ENCODE data around the gene ADAM10. TPM values are rescaled to one million over a fixed set of nuclear protein-coding genes. Genes with fewer than 3 reads are reported as not detected.

ADAM10 gene
- total RNA-seq, 1 donor from 2014 or later, result 125 TPM

DNA sequence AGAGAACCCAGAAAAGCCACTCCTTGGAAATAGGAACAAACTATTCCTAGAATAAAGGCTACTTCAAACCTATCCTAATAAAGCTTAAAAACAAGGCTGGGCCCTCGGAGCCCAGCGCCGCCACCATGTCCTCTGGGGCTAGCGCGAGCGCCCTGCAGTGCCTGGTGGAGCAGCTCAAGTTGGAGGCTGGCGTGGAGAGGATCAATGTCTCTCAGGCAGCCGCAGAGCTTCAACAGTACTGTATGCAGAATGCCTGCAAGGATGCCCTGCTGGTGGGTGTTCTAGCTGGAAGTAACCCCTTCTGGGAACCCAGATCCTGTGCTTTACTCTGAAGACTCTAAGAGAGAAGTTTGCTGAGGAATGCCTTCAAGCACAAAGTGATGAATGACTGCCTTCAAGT lies 63.2 kb downstream of the ADAM10 start:
- Mint-ChIP-seq H3K27ac (ENCODE audit: unreplicated experiment) (no peak overlapping the region), H3K36me3 (ENCODE audit: low read depth) (no peaks in the 10 kb centered on the region), H3K27me3 (ENCODE audit: low read depth) (no peaks in the 10 kb centered on the region), H3K9me3 (no peaks in the 10 kb centered on the region), H3K4me3 (no peak overlapping the region), H3K4me1 (peaks cover 15% of the 10 kb centered on the region)
- TF ChIP-seq, protein P1, sequence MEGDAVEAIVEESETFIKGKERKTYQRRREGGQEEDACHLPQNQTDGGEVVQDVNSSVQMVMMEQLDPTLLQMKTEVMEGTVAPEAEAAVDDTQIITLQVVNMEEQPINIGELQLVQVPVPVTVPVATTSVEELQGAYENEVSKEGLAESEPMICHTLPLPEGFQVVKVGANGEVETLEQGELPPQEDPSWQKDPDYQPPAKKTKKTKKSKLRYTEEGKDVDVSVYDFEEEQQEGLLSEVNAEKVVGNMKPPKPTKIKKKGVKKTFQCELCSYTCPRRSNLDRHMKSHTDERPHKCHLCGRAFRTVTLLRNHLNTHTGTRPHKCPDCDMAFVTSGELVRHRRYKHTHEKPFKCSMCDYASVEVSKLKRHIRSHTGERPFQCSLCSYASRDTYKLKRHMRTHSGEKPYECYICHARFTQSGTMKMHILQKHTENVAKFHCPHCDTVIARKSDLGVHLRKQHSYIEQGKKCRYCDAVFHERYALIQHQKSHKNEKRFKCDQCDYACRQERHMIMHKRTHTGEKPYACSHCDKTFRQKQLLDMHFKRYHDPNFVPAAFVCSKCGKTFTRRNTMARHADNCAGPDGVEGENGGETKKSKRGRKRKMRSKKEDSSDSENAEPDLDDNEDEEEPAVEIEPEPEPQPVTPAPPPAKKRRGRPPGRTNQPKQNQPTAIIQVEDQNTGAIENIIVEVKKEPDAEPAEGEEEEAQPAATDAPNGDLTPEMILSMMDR (conservative IDR thresholded peaks at IDR 0.05), result no peak
- DNase-seq (ENCODE audit: low read depth, low spot score), result no peak

DNA sequence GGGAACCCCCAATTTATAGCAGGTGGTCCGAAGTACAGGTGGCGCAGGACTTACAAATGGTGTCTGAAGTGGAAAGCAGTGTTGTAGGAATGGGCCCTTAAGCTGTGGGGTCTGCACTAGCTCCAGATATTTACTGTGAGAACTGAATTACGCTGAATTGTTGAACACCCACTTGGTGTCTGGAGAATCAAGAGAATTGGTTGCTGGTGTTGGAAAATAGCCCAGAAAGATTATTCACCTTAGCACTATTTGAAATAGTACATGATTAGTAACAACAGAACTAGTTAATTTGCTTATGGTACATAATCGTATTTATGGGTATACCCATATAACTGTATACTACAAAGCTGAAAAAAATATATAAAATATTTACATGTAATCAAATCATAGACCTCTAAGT lies 64.8 kb downstream of the ADAM10 start:
- H3K9me3 Mint-ChIP-seq, result no peaks in the 10 kb centered on the region
- H3K27ac Mint-ChIP-seq (ENCODE audit: unreplicated experiment), result no peak overlapping the region
- H3K4me1 Mint-ChIP-seq, result peaks cover 15% of the 10 kb centered on the region
- no peaks in the 10 kb centered on the region for H3K36me3 Mint-ChIP-seq (ENCODE audit: low read depth)
- H3K27me3 Mint-ChIP-seq (ENCODE audit: low read depth), result no peaks in the 10 kb centered on the region
- no peak overlapping the region for H3K4me3 Mint-ChIP-seq
- TF ChIP-seq, protein P1 (conservative IDR thresholded peaks at IDR 0.05), result no peak
- no peak for DNase-seq (ENCODE audit: low read depth, low spot score)

DNA sequence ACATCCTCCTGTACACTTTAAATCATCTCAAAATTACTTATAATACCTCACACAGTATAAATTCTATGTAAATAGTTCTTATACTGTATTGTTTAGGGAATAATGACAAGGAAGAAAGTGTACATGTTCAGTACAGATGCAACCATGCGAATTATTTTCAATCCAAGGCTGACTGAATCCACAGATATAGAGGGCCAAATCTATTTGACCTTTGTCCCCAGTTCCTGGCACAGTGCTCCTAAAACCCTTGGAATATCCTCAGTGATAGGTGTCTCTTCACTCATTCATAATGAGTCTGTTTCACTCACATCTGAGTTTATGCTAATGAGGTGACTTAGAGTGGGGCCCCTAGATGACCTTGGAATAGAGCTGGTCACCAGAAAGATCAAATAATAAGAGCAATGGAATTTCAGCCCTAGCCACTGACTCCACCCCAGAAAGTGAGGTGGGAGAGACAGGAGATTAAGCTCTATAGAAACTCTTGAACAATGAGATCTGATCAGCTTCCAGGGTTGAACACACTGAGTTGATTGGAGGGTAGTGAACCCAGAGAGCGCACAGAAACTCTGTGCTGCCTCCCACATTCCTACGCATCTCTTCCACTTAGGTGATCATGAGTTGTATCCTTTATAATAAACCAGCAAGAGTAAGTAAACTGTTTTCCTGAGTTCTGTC lies 65.3 kb downstream of the ADAM10 start:
- no peak for DNase-seq (ENCODE audit: low read depth, low spot score)
- H3K9me3 Mint-ChIP-seq, result no peaks in the 10 kb centered on the region
- H3K4me3 Mint-ChIP-seq, result no peak overlapping the region
- H3K4me1 Mint-ChIP-seq, result peaks cover 15% of the 10 kb centered on the region
- H3K27me3 Mint-ChIP-seq (ENCODE audit: low read depth), result no peaks in the 10 kb centered on the region
- no peak overlapping the region for H3K27ac Mint-ChIP-seq (ENCODE audit: unreplicated experiment)
- TF ChIP-seq, protein P1 (conservative IDR thresholded peaks at IDR 0.05), result no peak
- H3K36me3 Mint-ChIP-seq (ENCODE audit: low read depth), result no peaks in the 10 kb centered on the region

DNA sequence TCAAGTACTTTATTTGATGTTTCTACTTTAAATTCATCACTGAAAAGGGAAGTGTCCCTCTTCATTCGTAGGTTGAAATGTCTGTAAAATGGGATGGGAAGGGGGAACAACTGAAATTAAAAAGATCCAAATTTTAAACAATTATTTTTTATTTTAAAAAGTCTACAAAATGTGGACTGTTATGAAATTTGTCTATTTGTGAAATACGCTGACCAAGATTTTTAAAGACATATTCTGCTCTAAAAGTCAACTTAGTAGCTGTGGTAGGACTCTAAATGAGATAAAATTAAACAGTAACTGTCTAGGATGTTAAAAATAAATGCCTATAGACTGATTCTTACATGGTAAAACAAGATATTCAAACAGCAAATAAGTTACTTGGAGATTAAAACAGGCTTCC lies 67.3 kb downstream of the ADAM10 start:
- Mint-ChIP-seq H3K9me3 (no peaks in the 10 kb centered on the region), H3K27me3 (ENCODE audit: low read depth) (no peaks in the 10 kb centered on the region), H3K36me3 (ENCODE audit: low read depth) (no peaks in the 10 kb centered on the region), H3K4me1 (peaks cover 15% of the 10 kb centered on the region), H3K4me3 (no peak overlapping the region), H3K27ac (ENCODE audit: unreplicated experiment) (no peak overlapping the region)
- TF ChIP-seq, protein P1 (conservative IDR thresholded peaks at IDR 0.05), result no peak
- DNase-seq (ENCODE audit: low read depth, low spot score), result no peak

DNA sequence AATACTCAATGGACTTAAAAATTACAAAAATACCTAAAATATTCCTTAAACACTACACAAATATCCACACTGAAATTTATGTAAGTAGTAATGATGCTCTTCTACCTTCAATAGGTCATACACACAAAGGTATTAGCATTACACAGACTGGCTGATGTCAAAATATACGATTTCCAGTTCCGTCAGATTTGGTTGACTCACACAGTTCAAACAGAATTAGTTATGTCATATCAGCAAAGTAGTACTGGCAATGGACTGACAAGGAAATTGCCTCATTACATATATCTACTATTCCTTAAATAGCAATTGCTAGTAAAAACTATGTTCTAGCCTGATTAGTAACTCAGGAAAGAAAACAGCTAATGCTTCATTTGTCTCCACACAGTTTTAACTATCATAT lies 70.8 kb downstream of the ADAM10 start:
- no peak for DNase-seq (ENCODE audit: low read depth, low spot score)
- Mint-ChIP-seq H3K4me3 (no peak overlapping the region), H3K4me1 (no peaks in the 10 kb centered on the region), H3K9me3 (no peaks in the 10 kb centered on the region), H3K27ac (ENCODE audit: unreplicated experiment) (no peak overlapping the region), H3K36me3 (ENCODE audit: low read depth) (no peaks in the 10 kb centered on the region), H3K27me3 (ENCODE audit: low read depth) (no peaks in the 10 kb centered on the region)
- TF ChIP-seq, protein P1 (conservative IDR thresholded peaks at IDR 0.05), result no peak

Measured in neural crest cell (in vitro differentiated cells).